ENCODE data around the gene MUC20.
"Not testable (repeated sequence)": the region's sequence is repeated elsewhere in the genome, so short reads cannot be mapped to it uniquely, and the experiment has no call there.

Gene MUC20

DNA sequence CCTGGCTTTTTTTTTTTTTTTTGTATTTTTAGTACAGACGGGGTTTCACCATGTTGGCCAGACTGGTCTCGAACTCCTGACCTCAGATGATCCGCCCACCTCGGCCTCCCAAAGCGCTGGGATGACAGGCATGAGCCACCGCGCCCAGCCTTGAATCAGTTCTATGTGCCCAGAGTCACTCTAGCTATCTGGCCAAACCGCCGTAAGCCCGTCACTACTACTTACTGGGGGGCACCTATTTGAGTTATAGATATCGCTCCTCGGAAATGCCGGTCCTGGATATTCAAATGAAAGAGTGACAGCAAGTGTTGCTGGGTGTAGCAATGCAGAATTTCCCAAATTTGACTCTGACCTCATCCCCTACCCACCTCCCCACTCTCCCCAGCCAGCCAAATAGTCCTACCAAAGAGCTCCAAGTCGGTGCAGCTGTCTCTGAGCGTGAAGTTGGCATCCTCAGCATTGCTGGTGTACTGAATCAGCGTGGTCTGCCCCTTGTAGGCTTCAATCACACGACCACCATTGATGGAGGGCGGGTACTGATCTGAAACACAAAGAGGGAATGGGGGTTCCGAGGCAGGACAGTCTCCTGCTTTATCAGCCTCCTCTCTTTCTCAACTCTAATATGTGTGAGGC lies 38.1 kb downstream of the MUC20 start:
- DNase-seq, result no peak

- DNase-seq, result no peak
Measured at GRCh38 chr3:195760345-195761122, 39.8 kb downstream of the MUC20 start.

GRCh38 chr3:195761123-195761566 lies 40.4 kb downstream of the MUC20 start:
- no peak for DNase-seq

- no peak for DNase-seq
Measured at GRCh38 chr3:195761567-195762248, 40.9 kb downstream of the MUC20 start.

GRCh38 chr3:195762249-195762585 lies 41.4 kb downstream of the MUC20 start:
- no peak for DNase-seq

DNA sequence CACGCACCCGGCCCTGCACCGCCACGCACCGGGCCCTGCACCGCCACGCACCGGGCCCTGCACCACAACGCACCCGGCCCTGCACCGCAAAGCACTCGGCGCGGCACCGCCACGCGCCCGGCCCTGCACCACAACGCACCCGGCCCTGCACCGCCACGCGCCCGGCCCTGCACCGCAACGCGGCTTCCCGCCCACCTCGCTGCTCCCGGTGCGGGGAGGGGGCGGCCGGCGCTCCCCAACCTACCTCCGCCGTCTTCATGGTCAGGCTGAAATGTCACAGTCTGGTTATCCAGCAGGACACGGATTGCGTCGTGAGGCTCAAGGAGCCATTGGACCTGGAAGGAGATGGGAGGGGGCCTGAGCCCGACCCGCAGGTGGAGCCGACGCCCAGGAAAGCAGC lies 41.8 kb downstream of the MUC20 start:
- DNase-seq, result no peak

- DNase-seq, result no peak
Measured at GRCh38 chr3:195763076-195763830, 42.5 kb downstream of the MUC20 start.

GRCh38 chr3:195763843-195764825 lies 43.4 kb downstream of the MUC20 start:
- DNase-seq, result no peak

DNA sequence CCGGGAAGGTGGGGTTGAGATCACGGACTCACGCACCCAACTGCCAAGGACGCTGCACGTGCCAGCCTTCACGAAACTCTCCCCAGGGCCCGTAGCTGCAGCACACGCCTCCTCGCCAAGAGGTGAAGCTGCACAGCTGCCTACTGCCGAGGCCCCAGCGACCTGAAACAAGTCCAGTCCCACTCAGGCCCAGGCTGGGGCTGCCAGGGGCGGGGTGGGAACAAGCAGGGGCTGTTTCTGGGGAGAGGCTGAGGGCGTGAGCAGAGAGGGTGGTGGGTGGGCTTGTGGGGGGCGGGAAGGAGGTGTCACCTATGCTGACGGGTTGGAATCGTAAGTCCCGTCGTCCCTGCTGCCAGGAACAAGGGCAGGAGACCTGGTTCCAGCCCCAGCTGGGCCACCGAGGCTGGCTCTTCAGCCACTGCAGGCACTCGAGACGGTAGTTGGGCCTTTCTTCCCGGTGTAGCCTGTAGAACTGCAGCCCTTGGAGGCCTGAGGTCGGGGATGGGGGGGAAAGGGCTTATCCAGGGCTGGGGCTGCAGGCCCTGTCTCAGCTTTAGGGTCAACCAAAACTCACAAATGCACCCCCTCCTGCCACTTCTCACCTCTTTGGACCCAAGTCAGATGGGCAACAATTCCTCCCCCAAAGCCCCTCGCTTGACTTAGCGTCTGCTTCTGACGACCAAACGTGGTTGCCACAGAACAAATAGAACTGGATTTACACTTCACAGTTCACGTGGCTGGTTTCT lies 44.4 kb downstream of the MUC20 start:
- DNase-seq, result no peak

DNA sequence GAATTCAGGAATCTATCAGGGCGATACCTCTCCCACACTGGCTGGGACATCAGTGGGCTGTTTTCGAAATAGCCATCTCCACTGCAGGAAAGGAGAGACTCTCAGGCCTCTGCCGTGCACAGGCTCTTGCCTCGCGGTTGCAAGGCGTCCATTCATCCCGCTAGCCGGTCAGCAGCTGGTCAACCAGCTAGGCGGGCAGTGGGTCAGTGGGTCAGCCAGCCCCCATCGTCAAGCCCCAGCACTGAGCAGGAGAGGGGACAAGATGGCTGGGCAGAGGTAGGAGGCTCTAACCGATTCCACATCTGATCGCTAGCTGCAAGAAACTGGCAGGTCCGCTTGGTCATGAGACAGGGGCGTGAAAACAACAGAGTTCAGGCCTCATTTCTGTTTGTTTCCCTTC lies 45.9 kb downstream of the MUC20 start:
- no peak for DNase-seq

GRCh38 chr3:195767792-195768191 lies 47.0 kb downstream of the MUC20 start:
- DNase-seq, result no peak

GRCh38 chr3:195768414-195768813 lies 47.6 kb downstream of the MUC20 start:
- DNase-seq, result no peak

DNA sequence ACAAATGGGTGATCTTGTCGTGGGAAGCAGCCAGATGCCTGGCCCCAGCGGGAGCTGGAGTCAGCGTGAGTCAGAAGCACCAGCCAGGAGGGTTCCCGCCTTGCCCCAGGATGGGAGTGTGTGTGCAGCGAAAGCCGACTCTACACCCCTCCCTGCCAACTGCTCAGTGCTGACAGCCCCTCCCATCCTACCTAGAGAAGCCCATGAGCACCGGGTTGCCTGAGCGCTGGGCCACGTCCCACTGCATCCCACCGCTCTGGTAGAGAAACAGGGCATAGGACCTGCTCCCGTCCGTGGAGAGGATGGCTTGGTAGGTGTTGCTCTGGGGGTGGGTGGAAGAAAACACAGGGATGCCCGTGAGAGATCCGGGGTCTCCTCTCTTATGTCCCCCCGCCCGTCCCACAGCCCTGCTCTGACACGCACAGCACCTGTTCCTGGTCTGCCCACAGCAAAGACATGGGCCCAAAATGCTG lies 48.1 kb downstream of the MUC20 start:
- no peak for DNase-seq

- DNase-seq, result no peak
Measured at GRCh38 chr3:195769551-195769950, 48.8 kb downstream of the MUC20 start.

DNA sequence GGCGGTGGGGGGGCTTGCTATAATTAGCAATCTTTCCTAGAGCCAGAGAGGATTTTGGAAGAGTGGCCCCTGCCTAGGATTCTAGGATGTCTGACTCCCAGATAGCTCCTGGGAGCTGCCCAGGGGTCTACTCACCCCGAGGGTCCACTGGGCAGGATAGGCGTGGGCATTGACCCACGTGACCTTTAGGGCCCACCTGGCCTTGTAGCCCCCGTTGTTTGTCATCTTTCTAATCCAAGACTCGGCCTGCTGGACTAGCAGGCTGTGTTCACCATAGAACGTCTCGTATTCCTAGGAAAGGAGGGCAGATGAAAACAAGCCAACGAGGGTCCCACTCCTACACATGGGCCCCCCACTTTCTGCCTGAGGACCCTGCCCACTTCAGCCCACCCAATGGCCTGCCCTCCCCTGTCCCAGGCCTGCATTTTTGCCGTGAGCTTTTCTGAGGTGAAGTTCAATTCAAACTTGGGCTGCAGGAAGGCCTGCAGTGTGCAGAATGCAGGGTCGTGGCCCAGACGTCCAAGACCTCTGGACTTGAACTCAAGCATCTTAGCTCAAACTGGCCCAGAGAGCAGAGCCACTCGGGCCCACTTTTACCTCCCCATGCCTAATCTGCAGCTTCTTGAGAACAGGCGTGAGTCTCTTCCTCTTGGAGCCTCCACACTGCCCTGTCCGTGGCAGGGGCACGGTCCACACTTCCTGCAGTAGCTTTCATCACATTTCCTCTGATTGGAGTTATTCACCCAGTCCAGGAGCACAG lies 49.5 kb downstream of the MUC20 start:
- DNase-seq, result no peak

GRCh38 chr3:195770841-195771645 lies 50.3 kb downstream of the MUC20 start:
- not testable (repeated sequence) for DNase-seq

DNA sequence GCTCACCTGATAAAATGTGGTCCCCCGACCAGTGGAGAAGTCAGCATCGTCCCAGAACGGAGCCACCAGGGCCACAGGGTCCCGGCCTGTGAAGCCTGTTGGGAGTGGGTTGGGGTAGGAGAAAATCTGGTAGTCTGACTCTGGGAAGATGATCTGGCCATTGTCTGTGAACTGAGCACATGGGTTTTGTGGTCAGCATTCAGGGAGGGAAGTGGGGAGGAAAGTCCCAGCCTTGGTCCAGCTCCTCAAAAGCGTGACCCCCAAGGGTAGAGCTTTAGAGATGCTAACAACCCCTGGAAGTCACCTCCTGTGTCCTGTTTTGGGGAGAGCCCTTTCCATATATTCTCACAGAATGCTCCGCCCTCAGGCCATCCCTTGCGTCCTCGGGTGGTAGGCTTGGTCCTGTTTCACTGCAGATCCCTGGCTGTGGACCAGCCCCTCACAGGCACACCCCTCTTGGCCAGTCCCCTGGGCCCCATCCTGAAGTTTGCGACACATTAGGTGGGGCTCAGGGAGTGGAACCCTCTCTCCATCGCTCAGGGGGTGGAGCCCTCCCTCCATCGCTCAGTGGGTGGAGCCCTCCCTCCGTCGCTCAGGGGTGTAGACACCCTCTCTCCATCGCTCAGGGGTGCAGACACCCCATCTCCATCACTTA lies 51.0 kb downstream of the MUC20 start:
- DNase-seq, result no peak

DNA sequence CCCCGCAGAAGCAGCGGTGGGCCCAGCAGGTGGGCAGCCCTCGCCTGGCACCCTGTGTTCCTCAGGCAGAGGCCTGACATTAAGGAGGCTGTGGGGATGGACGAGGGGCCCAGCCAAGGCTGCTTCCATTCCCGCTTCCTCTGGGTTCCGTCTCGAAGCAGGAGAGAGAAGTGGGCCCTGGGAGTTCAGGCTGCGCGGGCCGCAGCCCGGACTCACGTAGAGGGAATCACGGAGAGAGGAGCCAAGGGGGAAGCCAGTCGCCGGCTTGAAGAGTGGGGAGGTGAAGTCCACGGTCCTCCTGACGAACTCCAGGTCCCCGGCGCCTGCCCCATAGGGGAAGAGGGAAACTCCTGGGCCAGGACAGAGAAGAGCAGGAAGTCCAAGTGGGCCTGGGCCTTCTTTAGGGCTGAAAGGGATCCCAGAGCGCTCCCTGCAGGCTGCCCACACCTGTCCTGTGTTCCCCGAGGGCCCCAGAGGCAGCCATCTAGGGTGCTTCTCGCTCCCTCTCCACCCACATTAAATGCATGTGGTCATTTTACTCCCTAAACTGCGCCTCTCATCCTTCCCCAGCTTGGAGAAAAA lies 53.3 kb downstream of the MUC20 start:
- no peak for DNase-seq

DNA sequence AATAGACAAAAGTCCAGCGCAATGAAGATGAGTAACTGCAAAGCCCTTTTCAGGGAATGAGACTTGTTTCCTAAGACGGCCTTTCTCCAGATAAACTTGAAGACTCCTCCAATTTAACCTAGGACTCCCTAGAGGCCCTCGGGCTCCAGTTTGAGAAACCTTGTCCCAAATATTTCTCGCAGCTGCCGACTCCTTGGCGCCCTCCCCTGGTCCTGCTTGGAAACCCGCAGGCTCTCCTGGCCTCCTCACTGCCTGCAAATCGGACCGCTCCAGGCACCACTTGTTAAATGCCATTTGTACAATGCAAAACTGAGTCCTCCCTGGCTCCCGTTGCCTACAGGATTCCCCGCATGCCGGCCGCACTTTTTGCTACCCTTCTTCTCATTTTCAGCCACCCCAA lies 54.1 kb downstream of the MUC20 start:
- peak; percentile 47 for DNase-seq

Data from NCI-H1436 (cell line).